WERI-Rb-1 (cell line): ENCODE results near the gene BNC2.

Source experiments
- DNase-seq: peaks from one replicate; pipeline ENCODE4 v3.0.0-alpha.2; 2020
- H3K27ac ChIP-seq: fragments of 250-450 bp; sonication (Bioruptor Pico); 2 replicates; pipeline ENCODE4 v1.5.1; 2020; ENCODE audit warnings: mild to moderate bottlenecking, moderate library complexity
- H3K27me3 ChIP-seq: fragments of 250-450 bp; sonication (Bioruptor Pico); 2 replicates; pipeline ENCODE4 v1.5.1; 2021; ENCODE audit warnings: mild to moderate bottlenecking, low read depth, moderate library complexity; ENCODE audit not compliant: insufficient read depth, severe bottlenecking
- H3K36me3 ChIP-seq: fragments of 250-450 bp; sonication (Bioruptor Pico); 2 replicates; pipeline ENCODE4 v1.5.1; 2020; ENCODE audit warnings: mild to moderate bottlenecking, moderate library complexity
- H3K4me3 ChIP-seq: 2 replicates; pipeline ENCODE4 v1.5.1; 2011; ENCODE audit warnings: low read depth, mild to moderate bottlenecking, control low read depth, low read length
- H3K9me3 ChIP-seq: fragments of 250-450 bp; sonication (Bioruptor Pico); 2 replicates; pipeline ENCODE4 v1.5.1; 2021; ENCODE audit warnings: mild to moderate bottlenecking, moderate library complexity; ENCODE audit not compliant: severe bottlenecking
- CTCF ChIP-seq: IDR thresholded peaks from 2 replicates; pipeline ENCODE4 v1.5.1; 2011; ENCODE audit warnings: low read depth, mild to moderate bottlenecking, control low read depth, inconsistent platforms, low read length

The BNC2 gene

GRCh38 chr9:16654596-16655126, 215.8 kb downstream of the BNC2 start:
- no peak for TF ChIP-seq CTCF
- no peak overlapping the region for H3K27ac ChIP-seq

GRCh38 chr9:16653491-16654399, 216.7 kb downstream of the BNC2 start:
- TF ChIP-seq CTCF = no peak
- no peak overlapping the region for H3K27ac ChIP-seq
- H3K36me3 ChIP-seq = no peaks in the 10 kb centered on the region
- H3K4me3 ChIP-seq = peak overlapping the region; percentile 5
- DNase-seq = peak; percentile 38
- H3K27me3 ChIP-seq = no peaks in the 10 kb centered on the region
- H3K9me3 ChIP-seq = no peaks in the 10 kb centered on the region

More at GRCh38 chr9:16654596-16655126, 215.8 kb downstream of the BNC2 start:
- Histone ChIP-seq H3K27me3 (no peaks in the 10 kb centered on the region), H3K9me3 (no peaks in the 10 kb centered on the region), H3K36me3 (no peaks in the 10 kb centered on the region), H3K4me3 (no peak overlapping the region)
- no peak for DNase-seq

DNA sequence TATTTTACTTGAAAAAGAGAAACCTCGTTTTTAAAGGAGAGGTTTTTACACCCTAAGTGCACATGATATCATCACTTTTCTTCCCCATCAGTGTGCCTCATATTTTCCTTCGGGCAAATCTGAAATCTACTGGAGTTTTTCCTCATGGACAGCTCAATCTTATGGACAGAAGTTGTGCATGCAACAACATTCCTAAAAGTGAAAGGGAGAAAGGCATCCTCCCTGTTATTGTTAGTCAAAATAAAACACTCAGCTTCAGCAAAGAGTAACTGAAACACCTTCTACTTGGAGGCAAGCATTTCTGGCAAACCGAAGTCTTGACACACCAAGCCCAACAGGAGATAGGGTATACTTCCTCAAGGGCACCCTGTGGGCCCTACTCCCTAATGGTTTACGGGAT, 217.9 kb downstream of the BNC2 start:
- Histone ChIP-seq H3K4me3 (no peak overlapping the region), H3K27ac (no peak overlapping the region), H3K9me3 (no peaks in the 10 kb centered on the region), H3K36me3 (no peaks in the 10 kb centered on the region), H3K27me3 (no peaks in the 10 kb centered on the region)
- TF ChIP-seq CTCF = no peak
- DNase-seq = no peak

DNA sequence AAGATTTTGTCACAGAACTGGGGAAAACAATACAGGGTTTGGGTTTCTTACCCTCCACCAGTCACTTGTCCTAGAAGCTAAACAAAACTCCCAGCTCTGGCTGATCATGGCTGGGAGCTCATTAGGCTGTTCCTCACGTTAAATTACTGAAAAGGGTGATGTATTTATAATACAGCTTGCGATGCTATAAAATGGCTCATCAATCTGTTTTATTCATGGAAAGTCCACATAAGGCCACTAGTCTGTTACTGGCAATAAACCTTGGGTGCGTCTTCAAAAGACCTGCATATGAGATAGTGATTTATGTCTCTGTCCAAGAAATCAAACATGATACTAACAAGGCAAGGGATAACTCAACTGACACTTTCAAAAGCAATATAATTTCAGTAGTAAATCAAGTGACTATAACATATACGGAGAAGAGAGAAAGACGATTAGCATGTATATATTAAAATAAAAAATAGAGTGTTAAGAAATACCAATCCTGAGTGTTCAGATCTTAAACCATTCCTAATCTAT, 219.0 kb downstream of the BNC2 start:
- Histone ChIP-seq H3K4me3 (no peak overlapping the region), H3K27me3 (no peaks in the 10 kb centered on the region), H3K36me3 (no peaks in the 10 kb centered on the region), H3K9me3 (no peaks in the 10 kb centered on the region), H3K27ac (no peak overlapping the region)
- DNase-seq = no peak
- TF ChIP-seq CTCF = no peak

- TF ChIP-seq CTCF = no peak
- DNase-seq = no peak
- Histone ChIP-seq H3K9me3 (no peaks in the 10 kb centered on the region), H3K27me3 (no peaks in the 10 kb centered on the region), H3K27ac (no peak overlapping the region), H3K4me3 (no peak overlapping the region), H3K36me3 (no peaks in the 10 kb centered on the region)
Observed at GRCh38 chr9:16645970-16646369, 224.5 kb downstream of the BNC2 start.
